Activated T-cell treated with anti-CD3 and anti-CD28 coated beads, Interleukin-2, amount 50 U/mL, for 72 hours (primary cell): ENCODE data around the gene GCNA. TPM values are rescaled to one million over a fixed set of nuclear protein-coding genes. Genes with fewer than 3 reads are reported as not detected.

Experiments
- ATAC-seq, 2 donors: fragments of 150-1000 bp; cut with Tn5 transposase; replicated peaks in 1 of 2; 2 replicates each; pipeline ENCODE4 v1.10.0; 2021; ENCODE audit warnings: moderate library complexity in 2 of 2, mild to moderate bottlenecking in 1 of 2
- DNase-seq, 2 donors: peaks; one replicate each; pipeline ENCODE4 v3.0.0; 2021 to 2022; ENCODE audit warnings: mixed read lengths in 1 of 2
- H3K27ac Mint-ChIP-seq: one replicate; pipeline ENCODE4 v1.8.0; 2022; ENCODE audit warnings: mild to moderate bottlenecking, moderate library complexity, mixed read lengths
- H3K27me3 Mint-ChIP-seq: one replicate; pipeline ENCODE4 v1.8.0; 2022; ENCODE audit warnings: low read depth, mixed read lengths
- H3K36me3 Mint-ChIP-seq, 2 donors: one replicate each; pipeline ENCODE4 v1.8.0; 2022; ENCODE audit warnings: mixed read lengths in 2 of 2, mild to moderate bottlenecking in 1 of 2; ENCODE audit not compliant: insufficient read depth in 2 of 2
- H3K4me1 Mint-ChIP-seq: one replicate; pipeline ENCODE4 v1.8.0; 2022; ENCODE audit warnings: low read depth, mixed read lengths
- H3K4me3 Mint-ChIP-seq, 2 donors: one replicate each; pipeline ENCODE4 v1.8.0; 2022; ENCODE audit warnings: mild to moderate bottlenecking in 2 of 2, mixed read lengths in 2 of 2, moderate library complexity in 2 of 2
- H3K9me3 Mint-ChIP-seq, 2 donors: one replicate each; pipeline ENCODE4 v1.8.0; 2022; ENCODE audit warnings: mixed read lengths in 2 of 2
- total RNA-seq, 2 donors: library from RNA; stranded (reverse); gene quantifications; one replicate each; pipeline ENCODE4 v1.2.3, GENCODE V29; 2022

GCNA gene
- total RNA-seq, 2 donors from 2014 or later: 6.9 to 8.4 TPM

DNA sequence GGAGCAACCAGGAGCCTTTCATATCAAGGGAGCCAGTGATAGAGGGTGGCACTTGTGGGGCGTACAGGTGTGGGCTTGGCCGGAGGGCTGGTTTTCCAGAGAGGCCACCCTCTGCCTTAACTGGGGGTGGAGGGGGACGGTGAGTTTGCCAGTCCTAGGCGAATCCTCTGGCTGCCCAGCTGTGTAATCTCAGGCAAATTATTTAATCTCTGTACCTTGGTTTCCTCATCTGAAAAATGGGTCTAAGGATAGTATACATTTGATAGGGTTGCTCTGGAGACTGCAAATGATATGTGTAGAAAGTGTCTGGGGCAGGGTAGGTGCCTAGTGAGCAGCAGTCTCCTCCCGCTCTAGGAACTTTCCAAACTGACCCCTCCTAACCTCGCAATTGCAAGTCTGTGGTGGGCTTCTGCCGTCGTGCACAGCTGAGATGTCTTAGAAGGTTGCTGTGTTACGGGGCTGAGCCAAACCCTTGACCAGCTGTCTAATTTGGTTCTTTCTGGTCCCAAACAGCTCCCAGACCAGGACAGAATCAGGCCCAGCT is 43.9 kb downstream of the GCNA start:
- H3K27ac Mint-ChIP-seq: peak overlapping the region; percentile 74
- peak overlapping the region; percentile 78 to 85 for H3K4me3 Mint-ChIP-seq
- peaks cover 68% of the 10 kb centered on the region for H3K4me1 Mint-ChIP-seq
- no peaks in the 10 kb centered on the region for H3K9me3 Mint-ChIP-seq
- H3K36me3 Mint-ChIP-seq: peaks cover 0 to 2% of the 10 kb centered on the region in 2 donors
- DNase-seq (no peak), ATAC-seq (peak in 1 of 2 donors; percentile 0)
- H3K27me3 Mint-ChIP-seq: no peaks in the 10 kb centered on the region

GRCh38 chrX:71622576-71623450 is 44.6 kb downstream of the GCNA start:
- H3K27ac Mint-ChIP-seq: peak overlapping the region; percentile 94
- H3K27me3 Mint-ChIP-seq: no peaks in the 10 kb centered on the region
- peaks cover 61% of the 10 kb centered on the region for H3K4me1 Mint-ChIP-seq
- H3K4me3 Mint-ChIP-seq: peak overlapping the region; percentile 78 to 85
- peaks cover 0 to 2% of the 10 kb centered on the region in 2 donors for H3K36me3 Mint-ChIP-seq
- ATAC-seq (peak; percentile 60 to 65), DNase-seq (peak; percentile 74 to 81)
- H3K9me3 Mint-ChIP-seq: no peaks in the 10 kb centered on the region

- H3K27ac Mint-ChIP-seq: peak overlapping the region; percentile 94
- DNase-seq (peak in 1 of 2 donors; percentile 22), ATAC-seq (peak in 1 of 2 donors; percentile 16)
- H3K36me3 Mint-ChIP-seq: peaks cover 0 to 2% of the 10 kb centered on the region in 2 donors
- peaks cover 52% of the 10 kb centered on the region for H3K4me1 Mint-ChIP-seq
- H3K27me3 Mint-ChIP-seq: no peaks in the 10 kb centered on the region
- H3K9me3 Mint-ChIP-seq: no peaks in the 10 kb centered on the region
- H3K4me3 Mint-ChIP-seq: peak overlapping the region; percentile 78 to 85
These were observed 45.5 kb downstream of the GCNA start for GRCh38 chrX:71623714-71624113.

GRCh38 chrX:71625471-71625870 is 47.2 kb downstream of the GCNA start:
- H3K27ac Mint-ChIP-seq: no peak overlapping the region

GRCh38 chrX:71626576-71626975 is 48.3 kb downstream of the GCNA start:
- H3K4me3 Mint-ChIP-seq: no peak overlapping the region
- no peak overlapping the region for H3K27ac Mint-ChIP-seq
- H3K27me3 Mint-ChIP-seq: no peaks in the 10 kb centered on the region
- ATAC-seq: no peak
- no peaks in the 10 kb centered on the region for H3K9me3 Mint-ChIP-seq
- DNase-seq: no peak
- peaks cover 29% of the 10 kb centered on the region for H3K4me1 Mint-ChIP-seq
- H3K36me3 Mint-ChIP-seq: peaks cover 0 to 2% of the 10 kb centered on the region in 2 donors

More at GRCh38 chrX:71625471-71625870, 47.2 kb downstream of the GCNA start:
- H3K27me3 Mint-ChIP-seq: no peaks in the 10 kb centered on the region
- peaks cover 0 to 2% of the 10 kb centered on the region in 2 donors for H3K36me3 Mint-ChIP-seq
- H3K4me3 Mint-ChIP-seq: no peak overlapping the region
- H3K4me1 Mint-ChIP-seq: peaks cover 40% of the 10 kb centered on the region
- no peak for DNase-seq
- no peaks in the 10 kb centered on the region for H3K9me3 Mint-ChIP-seq
- ATAC-seq: no peak

DNA sequence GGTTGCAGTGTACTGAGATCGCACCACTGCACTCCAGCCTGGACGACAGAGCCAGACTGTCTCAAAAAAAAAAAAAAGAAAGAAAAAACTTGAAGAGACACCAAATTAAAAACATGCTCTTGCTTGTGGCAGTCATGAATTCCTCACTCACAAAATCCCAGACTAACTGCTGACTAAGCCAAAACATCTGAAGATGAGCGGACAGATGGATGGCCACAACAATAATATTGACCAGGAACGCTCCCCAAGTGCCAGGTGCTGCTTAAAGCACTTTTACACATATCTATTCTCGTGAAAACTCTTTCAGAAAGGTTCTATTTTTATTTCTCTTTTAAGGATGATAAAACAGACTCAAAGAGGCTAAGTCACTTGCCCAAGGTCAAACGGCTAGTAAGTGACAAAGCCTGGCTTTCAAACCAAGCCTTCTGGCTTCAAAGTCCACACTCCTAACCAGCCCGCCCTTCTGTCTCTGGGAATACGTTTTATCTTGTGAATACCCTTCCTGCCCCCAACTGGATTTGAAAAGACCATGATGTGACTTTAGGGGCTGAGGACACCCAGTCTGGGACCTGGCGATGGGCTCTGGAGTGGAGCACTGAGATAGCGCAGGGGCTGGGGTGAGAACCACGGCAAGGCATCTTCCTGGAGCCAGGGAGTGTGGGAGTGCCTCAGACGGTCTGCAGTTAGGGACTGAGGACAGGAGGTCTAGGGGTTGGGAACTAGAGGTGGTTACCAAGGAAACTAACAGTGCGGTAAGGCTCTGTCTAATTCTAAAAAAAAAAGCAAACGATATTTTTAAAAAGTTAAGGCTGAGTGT is 49.6 kb downstream of the GCNA start:
- Mint-ChIP-seq H3K36me3 (no peaks in the 10 kb centered on the region), H3K4me1 (peaks cover 22% of the 10 kb centered on the region), H3K27ac (no peak overlapping the region), H3K27me3 (peaks cover 7% of the 10 kb centered on the region), H3K9me3 (no peaks in the 10 kb centered on the region), H3K4me3 (no peak overlapping the region)
- ATAC-seq (no peak), DNase-seq (no peak)

GRCh38 chrX:71629467-71629866 is 51.2 kb downstream of the GCNA start:
- no peak for ATAC-seq
- no peaks in the 10 kb centered on the region for H3K9me3 Mint-ChIP-seq
- H3K4me3 Mint-ChIP-seq: no peak overlapping the region
- peaks cover 8% of the 10 kb centered on the region for H3K4me1 Mint-ChIP-seq
- DNase-seq: no peak
- no peaks in the 10 kb centered on the region for H3K36me3 Mint-ChIP-seq
- peaks cover 10% of the 10 kb centered on the region for H3K27me3 Mint-ChIP-seq
- no peak overlapping the region for H3K27ac Mint-ChIP-seq

DNA sequence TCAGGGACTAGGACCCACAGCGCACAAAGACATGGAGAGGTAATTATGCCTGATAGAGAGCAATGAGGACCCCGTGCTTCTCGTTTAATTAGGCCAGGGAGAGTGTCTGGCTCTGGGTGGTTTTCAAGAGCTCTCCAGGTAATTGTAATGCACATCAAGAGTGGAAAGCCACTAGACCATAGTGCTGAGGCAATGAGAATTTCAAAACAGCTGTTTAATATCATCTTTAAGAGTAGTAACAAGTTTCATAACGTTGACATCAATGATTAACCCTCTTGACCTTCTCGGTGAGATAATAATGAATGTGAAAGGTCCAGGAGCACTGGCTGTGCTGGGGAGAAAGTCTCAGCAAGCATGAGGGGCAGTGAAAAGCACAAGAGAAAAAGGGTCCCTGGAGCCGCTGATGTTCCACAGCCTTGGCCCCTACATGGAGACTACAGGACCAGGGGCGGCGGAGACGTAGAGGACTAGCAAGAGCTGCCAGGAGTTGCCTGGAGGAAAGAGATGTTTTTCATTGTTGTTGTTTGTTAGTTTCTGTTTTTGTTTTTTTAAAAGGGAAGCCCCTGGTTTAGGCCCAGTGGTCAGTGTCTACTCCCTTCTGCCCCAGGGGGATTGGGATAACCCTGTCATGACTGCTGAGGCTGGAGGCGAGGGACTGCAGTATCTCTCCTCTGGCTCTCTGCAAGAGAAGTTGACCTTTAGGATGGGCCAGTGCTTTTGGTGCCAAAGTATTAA is 54.9 kb downstream of the GCNA start:
- Mint-ChIP-seq H3K9me3 (no peaks in the 10 kb centered on the region), H3K27me3 (peaks cover 10% of the 10 kb centered on the region), H3K36me3 (no peaks in the 10 kb centered on the region), H3K4me3 (no peak overlapping the region), H3K27ac (no peak overlapping the region), H3K4me1 (peaks cover 8% of the 10 kb centered on the region)
- ATAC-seq: no peak
- DNase-seq: no peak

- H3K27me3 Mint-ChIP-seq: peaks cover 10% of the 10 kb centered on the region
- H3K4me3 Mint-ChIP-seq: no peak overlapping the region
- H3K4me1 Mint-ChIP-seq: peaks cover 6% of the 10 kb centered on the region
- H3K9me3 Mint-ChIP-seq: no peaks in the 10 kb centered on the region
- no peak for ATAC-seq
- H3K36me3 Mint-ChIP-seq: no peaks in the 10 kb centered on the region
- H3K27ac Mint-ChIP-seq: no peak overlapping the region
- DNase-seq: no peak
These were observed 56.1 kb downstream of the GCNA start for GRCh38 chrX:71634366-71634765.

- no peak for DNase-seq
- Mint-ChIP-seq H3K27me3 (peaks cover 16% of the 10 kb centered on the region), H3K27ac (peak overlapping the region; percentile 88), H3K4me1 (peaks cover 4% of the 10 kb centered on the region), H3K9me3 (no peaks in the 10 kb centered on the region), H3K36me3 (no peaks in the 10 kb centered on the region), H3K4me3 (peak overlapping the region; percentile 68 to 81)
- ATAC-seq: peak; percentile 56 to 69
These were observed 58.4 kb downstream of the GCNA start for GRCh38 chrX:71636438-71637252.

GRCh38 chrX:71637253-71637618 is 59.0 kb downstream of the GCNA start:
- ATAC-seq: peak; percentile 61 to 65
- DNase-seq: no peak
- Mint-ChIP-seq H3K4me1 (peaks cover 4% of the 10 kb centered on the region), H3K9me3 (no peaks in the 10 kb centered on the region), H3K27me3 (peaks cover 15% of the 10 kb centered on the region), H3K27ac (peak overlapping the region; percentile 88), H3K36me3 (no peaks in the 10 kb centered on the region), H3K4me3 (peak overlapping the region; percentile 68 to 81)

GRCh38 chrX:71637848-71638247 is 59.6 kb downstream of the GCNA start:
- H3K9me3 Mint-ChIP-seq: no peaks in the 10 kb centered on the region
- peaks cover 13% of the 10 kb centered on the region for H3K27me3 Mint-ChIP-seq
- no peaks in the 10 kb centered on the region for H3K36me3 Mint-ChIP-seq
- no peak overlapping the region for H3K4me3 Mint-ChIP-seq
- DNase-seq (no peak), ATAC-seq (peak; percentile 55 to 75)
- no peak overlapping the region for H3K27ac Mint-ChIP-seq
- H3K4me1 Mint-ChIP-seq: peaks cover under 1% of the 10 kb centered on the region
